Nephron (organoid): ENCODE data around the gene ANXA10.

Experiments
- H3K27ac Mint-ChIP-seq, 3 experiments: 2 replicates each; pipeline ENCODE4 v1.8.0; 2020; ENCODE audit warnings: mixed read lengths in 3 of 3, mild to moderate bottlenecking in 2 of 3, moderate library complexity in 1 of 3
- H3K27me3 Mint-ChIP-seq: 2 replicates; pipeline ENCODE4 v1.8.0; 2021; ENCODE audit warnings: low read depth, mild to moderate bottlenecking, moderate library complexity, mixed read lengths
- H3K36me3 Mint-ChIP-seq: 2 replicates; pipeline ENCODE4 v1.8.0; 2020; ENCODE audit warnings: low read depth, mixed read lengths
- H3K4me1 Mint-ChIP-seq: 2 replicates; pipeline ENCODE4 v1.8.0; 2020; ENCODE audit warnings: mixed read lengths
- H3K4me3 Mint-ChIP-seq, 3 experiments: 2 replicates each; pipeline ENCODE4 v1.8.0; 2020; ENCODE audit warnings: mild to moderate bottlenecking in 3 of 3, mixed read lengths in 3 of 3, moderate library complexity in 2 of 3
- H3K9me3 Mint-ChIP-seq: 2 replicates; pipeline ENCODE4 v1.8.0; 2020; ENCODE audit warnings: mixed read lengths
- TF ChIP-seq, protein P1 (sequence below), 3 experiments: fragments of 200-600 bp; sonication (generic); IDR thresholded peaks; one replicate each; pipeline ENCODE4 v1.5.0; 2021; ENCODE audit warnings: antibody characterized with exemption in 3 of 3; ENCODE audit not compliant: unreplicated experiment in 3 of 3

The ANXA10 gene

DNA sequence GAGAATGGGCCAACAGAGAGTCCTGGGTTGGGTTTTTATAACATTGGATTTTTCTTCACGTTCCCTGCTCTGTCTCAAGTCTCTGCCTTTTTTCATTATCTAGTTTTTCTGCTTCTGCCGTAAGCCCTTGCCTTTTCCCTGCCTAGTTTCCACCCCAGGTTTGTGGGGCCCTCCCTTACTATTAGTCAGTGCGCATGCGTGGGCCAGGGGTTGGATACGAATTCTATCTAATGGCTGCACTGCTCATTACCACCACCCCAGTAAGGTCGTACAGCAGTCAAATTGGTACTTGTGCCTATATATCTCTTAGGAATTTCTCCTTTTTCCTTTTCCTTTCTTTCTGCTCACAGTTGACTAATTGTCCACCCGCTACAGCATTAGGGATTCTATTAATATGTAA, 49.4 kb downstream of the ANXA10 start:
- H3K9me3 Mint-ChIP-seq, result no peaks in the 10 kb centered on the region
- no peak overlapping the region for H3K4me3 Mint-ChIP-seq
- H3K36me3 Mint-ChIP-seq, result no peaks in the 10 kb centered on the region
- H3K27me3 Mint-ChIP-seq, result peaks cover 5% of the 10 kb centered on the region
- H3K4me1 Mint-ChIP-seq, result no peaks in the 10 kb centered on the region
- H3K27ac Mint-ChIP-seq, result no peak overlapping the region
- TF ChIP-seq, protein P1, sequence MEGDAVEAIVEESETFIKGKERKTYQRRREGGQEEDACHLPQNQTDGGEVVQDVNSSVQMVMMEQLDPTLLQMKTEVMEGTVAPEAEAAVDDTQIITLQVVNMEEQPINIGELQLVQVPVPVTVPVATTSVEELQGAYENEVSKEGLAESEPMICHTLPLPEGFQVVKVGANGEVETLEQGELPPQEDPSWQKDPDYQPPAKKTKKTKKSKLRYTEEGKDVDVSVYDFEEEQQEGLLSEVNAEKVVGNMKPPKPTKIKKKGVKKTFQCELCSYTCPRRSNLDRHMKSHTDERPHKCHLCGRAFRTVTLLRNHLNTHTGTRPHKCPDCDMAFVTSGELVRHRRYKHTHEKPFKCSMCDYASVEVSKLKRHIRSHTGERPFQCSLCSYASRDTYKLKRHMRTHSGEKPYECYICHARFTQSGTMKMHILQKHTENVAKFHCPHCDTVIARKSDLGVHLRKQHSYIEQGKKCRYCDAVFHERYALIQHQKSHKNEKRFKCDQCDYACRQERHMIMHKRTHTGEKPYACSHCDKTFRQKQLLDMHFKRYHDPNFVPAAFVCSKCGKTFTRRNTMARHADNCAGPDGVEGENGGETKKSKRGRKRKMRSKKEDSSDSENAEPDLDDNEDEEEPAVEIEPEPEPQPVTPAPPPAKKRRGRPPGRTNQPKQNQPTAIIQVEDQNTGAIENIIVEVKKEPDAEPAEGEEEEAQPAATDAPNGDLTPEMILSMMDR (IDR thresholded peaks at IDR 0.05; ENCODE audit: unreplicated experiment in 3 of 3), result no peak

DNA sequence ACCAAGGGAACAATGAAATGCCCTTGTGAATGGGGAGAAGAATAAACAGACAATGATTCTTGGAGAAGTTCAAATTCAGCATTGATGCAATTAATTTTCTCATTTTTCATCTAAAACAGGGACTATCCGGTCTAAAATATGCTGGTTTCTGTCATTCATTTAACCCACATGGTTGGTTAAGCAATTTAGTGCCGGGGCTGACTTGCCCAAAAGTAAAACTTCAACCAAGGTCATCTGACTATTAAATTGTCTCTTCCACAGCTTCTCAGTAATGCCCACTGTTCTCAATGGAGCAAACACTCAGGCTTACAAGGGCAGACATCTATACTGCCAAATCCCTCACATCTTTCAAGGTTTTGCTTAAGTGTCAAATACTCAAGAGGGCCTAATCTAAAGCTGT, 51.3 kb downstream of the ANXA10 start:
- Mint-ChIP-seq H3K9me3 (no peaks in the 10 kb centered on the region), H3K4me3 (no peak overlapping the region), H3K4me1 (no peaks in the 10 kb centered on the region), H3K27ac (peak overlapping the region in 2 of 3 experiments; percentile 50 to 56), H3K27me3 (peaks cover 5% of the 10 kb centered on the region), H3K36me3 (no peaks in the 10 kb centered on the region)
- TF ChIP-seq, protein P1 (IDR thresholded peaks at IDR 0.05; ENCODE audit: unreplicated experiment in 3 of 3), result no peak

DNA sequence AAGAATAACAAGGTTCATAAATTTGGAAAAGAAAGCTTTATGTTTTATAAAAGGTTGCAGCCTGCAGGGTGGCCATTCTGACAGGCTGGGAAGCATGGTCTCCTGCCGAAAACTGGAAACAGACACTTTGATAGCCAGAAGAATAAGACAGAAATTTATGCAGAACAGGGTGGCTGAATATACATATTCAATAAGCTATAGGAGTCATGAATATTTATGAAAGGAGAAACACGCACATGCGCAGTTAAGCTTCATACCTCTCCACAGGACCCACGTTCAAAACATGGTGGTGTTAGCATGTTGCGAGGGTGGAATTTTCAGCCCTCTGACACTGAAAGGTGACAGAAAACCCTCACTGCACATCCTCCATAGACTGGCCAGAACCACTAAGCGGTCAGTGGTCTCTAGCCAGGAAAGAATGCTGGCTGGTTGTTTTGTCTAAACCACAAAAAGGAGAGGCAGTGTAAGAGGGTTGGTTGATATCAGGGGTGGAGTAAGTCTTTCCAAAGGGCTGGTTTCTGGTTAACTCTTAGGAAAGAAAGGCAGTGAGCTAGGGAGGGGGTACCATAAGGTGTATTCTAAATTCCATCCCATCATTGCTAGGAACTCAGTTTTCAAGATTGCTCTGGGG, 58.2 kb downstream of the ANXA10 start:
- no peaks in the 10 kb centered on the region for H3K27me3 Mint-ChIP-seq
- H3K36me3 Mint-ChIP-seq, result no peaks in the 10 kb centered on the region
- TF ChIP-seq, protein P1 (IDR thresholded peaks at IDR 0.05; ENCODE audit: unreplicated experiment in 3 of 3), result no peak
- H3K9me3 Mint-ChIP-seq, result no peaks in the 10 kb centered on the region
- no peaks in the 10 kb centered on the region for H3K4me1 Mint-ChIP-seq
- H3K4me3 Mint-ChIP-seq, result no peak overlapping the region
- H3K27ac Mint-ChIP-seq, result no peak overlapping the region

DNA sequence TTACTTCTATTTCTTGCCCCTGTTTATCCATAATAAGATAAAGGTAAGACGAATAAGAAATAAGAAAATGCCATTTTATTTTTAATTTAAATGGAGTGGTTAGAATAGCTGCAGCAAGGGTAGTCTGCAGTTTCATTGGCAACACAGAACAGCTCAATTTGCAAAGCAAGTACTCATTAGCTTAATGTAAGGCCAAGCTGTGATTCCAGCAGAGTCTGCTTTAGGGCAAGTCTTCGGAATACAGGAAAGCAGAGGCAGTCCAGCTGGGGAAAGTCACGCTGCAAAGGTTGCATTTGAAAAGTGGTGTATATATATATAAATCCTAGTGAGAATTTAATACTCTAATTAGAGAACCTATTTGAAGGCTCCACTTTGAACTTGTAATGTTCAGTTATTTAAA, 59.0 kb downstream of the ANXA10 start:
- H3K27ac Mint-ChIP-seq, result no peak overlapping the region
- no peaks in the 10 kb centered on the region for H3K27me3 Mint-ChIP-seq
- H3K36me3 Mint-ChIP-seq, result no peaks in the 10 kb centered on the region
- H3K4me1 Mint-ChIP-seq, result no peaks in the 10 kb centered on the region
- TF ChIP-seq, protein P1 (IDR thresholded peaks at IDR 0.05; ENCODE audit: unreplicated experiment in 3 of 3), result no peak
- H3K9me3 Mint-ChIP-seq, result no peaks in the 10 kb centered on the region
- no peak overlapping the region for H3K4me3 Mint-ChIP-seq

DNA sequence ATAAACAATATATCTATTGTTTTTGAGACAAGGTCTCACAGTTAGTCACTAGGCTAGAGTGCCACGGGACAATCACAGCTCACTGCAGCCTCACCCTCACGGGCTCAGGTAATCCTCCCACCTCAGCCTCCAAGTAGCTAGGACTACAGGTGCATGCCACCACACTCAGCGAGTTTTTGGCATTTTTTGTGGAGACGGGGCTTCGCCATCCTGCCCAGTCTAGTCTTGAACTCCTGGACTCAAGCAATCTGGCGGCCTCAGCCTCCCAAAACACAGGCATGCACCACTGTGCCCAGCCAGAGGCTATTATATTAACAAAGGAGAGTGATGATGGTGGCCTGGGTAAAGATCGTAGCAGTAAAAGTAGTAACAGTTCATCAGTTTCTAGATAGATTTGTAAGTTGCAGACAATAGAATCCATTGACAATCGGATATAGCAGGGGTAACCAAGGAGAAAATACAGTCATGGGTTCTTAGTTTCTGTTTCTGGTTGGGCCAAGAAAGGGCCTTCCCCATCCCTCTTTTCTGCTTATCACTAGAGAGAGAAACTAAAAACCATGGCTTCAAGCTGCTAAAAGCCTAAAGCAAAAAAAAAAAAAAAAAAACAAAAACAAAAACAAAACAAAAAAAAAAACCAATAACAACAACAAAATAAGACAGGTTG, 60.6 kb downstream of the ANXA10 start:
- no peaks in the 10 kb centered on the region for H3K4me1 Mint-ChIP-seq
- TF ChIP-seq, protein P1 (IDR thresholded peaks at IDR 0.05; ENCODE audit: unreplicated experiment in 3 of 3), result no peak
- no peaks in the 10 kb centered on the region for H3K9me3 Mint-ChIP-seq
- H3K27me3 Mint-ChIP-seq, result no peaks in the 10 kb centered on the region
- H3K27ac Mint-ChIP-seq, result no peak overlapping the region
- H3K36me3 Mint-ChIP-seq, result no peaks in the 10 kb centered on the region
- H3K4me3 Mint-ChIP-seq, result peak overlapping the region; percentile 6 to 34 (median 14)
